HepG2 (cell line): ENCODE measurements around the gene SDR39U1. TPM values are rescaled to one million over a fixed set of nuclear protein-coding genes. Genes with fewer than 3 reads are reported as not detected.
A peak's percentile ranks its signal among the peaks of the same experiment; 100 is the strongest.

Source experiments
- BRD4 ChIP-seq: sonication (generic); formaldehyde crosslinking; IDR thresholded peaks from 2 replicates; pipeline ENCODE4 v1.4.0; 2020; ENCODE audit warnings: missing genetic modification reagents
- FOXO1 ChIP-seq: sonication (generic); formaldehyde crosslinking; IDR thresholded peaks from 2 replicates; pipeline ENCODE4 v1.4.0; 2020; ENCODE audit warnings: missing genetic modification reagents
- GATAD2A ChIP-seq: IDR thresholded peaks from 2 replicates; pipeline ENCODE4 v1.6.1; 2016
- MTF2 ChIP-seq: sonication (generic); formaldehyde crosslinking; IDR thresholded peaks from 2 replicates; pipeline ENCODE4 v1.5.0; 2020; ENCODE audit warnings: missing genetic modification reagents, borderline replicate concordance
- NONO ChIP-seq, 2 experiments: fragments of 450-650 bp in 1 of 2; sonication (generic) in 1 of 2; formaldehyde crosslinking in 1 of 2; IDR thresholded peaks in 1 of 2; conservative IDR thresholded peaks in 1 of 2; 2 replicates each; pipeline versions ENCODE4 v1.6.1 to v1.8.0; 2017 to 2022; ENCODE audit warnings: mild to moderate bottlenecking in 1 of 2, missing genetic modification reagents in 1 of 2, moderate library complexity in 1 of 2
- RBFOX2 ChIP-seq: fragments of 200-400 bp; formaldehyde crosslinking; IDR thresholded peaks from 2 replicates; pipeline ENCODE4 v1.6.1; 2017; ENCODE audit warnings: low read depth, mild to moderate bottlenecking, low read length
- SOX6 ChIP-seq, 2 experiments: fragments of 450-650 bp in 1 of 2; sonication (generic) in 1 of 2; formaldehyde crosslinking in 1 of 2; IDR thresholded peaks; 2 replicates each; pipeline versions ENCODE4 v1.4.0 to v1.6.1; 2017 to 2020; ENCODE audit warnings: antibody characterized with exemption in 1 of 2, mild to moderate bottlenecking in 1 of 2, missing genetic modification reagents in 1 of 2
- ZBTB42 ChIP-seq: sonication (generic); formaldehyde crosslinking; IDR thresholded peaks from 2 replicates; pipeline ENCODE4 v1.5.0; 2020; ENCODE audit warnings: mild to moderate bottlenecking, missing genetic modification reagents
- ZFP1 ChIP-seq: IDR thresholded peaks from 2 replicates; pipeline ENCODE4 v1.6.1; 2016
- ZNF160 ChIP-seq: sonication (generic); formaldehyde crosslinking; IDR thresholded peaks from 2 replicates; pipeline ENCODE4 v1.8.0; 2022; ENCODE audit warnings: mild to moderate bottlenecking, inconsistent platforms, missing genetic modification reagents
- ZNF235 ChIP-seq: sonication (generic); formaldehyde crosslinking; IDR thresholded peaks from 2 replicates; pipeline ENCODE4 v1.8.1; 2023; ENCODE audit warnings: mild to moderate bottlenecking, missing genetic modification reagents, borderline replicate concordance
- ZNF550 ChIP-seq: sonication (generic); formaldehyde crosslinking; IDR thresholded peaks from 2 replicates; pipeline ENCODE4 v1.4.0; 2020; ENCODE audit warnings: mild to moderate bottlenecking, missing genetic modification reagents, borderline replicate concordance
- polyA plus RNA-seq, 8 experiments: library from polyadenylated mRNA; depleted of rRNA in 3 of 8; stranded (reverse) in 7 of 8; unstranded in 1 of 8; fragments of >200 nt; fragmentation: Illumina TruSeq in 4 of 8; extraction: Trizol in 4 of 8; gene quantifications; 2 replicates each; pipeline versions ENCODE4 v1.2.1 to v1.2.3, GENCODE V29; 2011 to 2016; ENCODE audit warnings: low read depth in 4 of 8, missing spikeins in 1 of 8, mixed read lengths in 1 of 8; ENCODE audit not compliant: insufficient read depth in 1 of 8
- total RNA-seq, 5 experiments: library from RNA; depleted of rRNA; stranded (reverse); fragments of >200 nt; fragmentation: Illumina TruSeq; extraction: Trizol; gene quantifications; 2 replicates each; pipeline ENCODE4 v1.2.3, GENCODE V29; 2016; ENCODE audit warnings: low read depth in 1 of 5
- TF ChIP-seq, protein P1 (sequence below): sonication (generic); formaldehyde crosslinking; IDR thresholded peaks from 2 replicates; pipeline ENCODE4 v1.4.0; 2020; ENCODE audit warnings: missing genetic modification reagents, borderline replicate concordance
- TF ChIP-seq, protein P2 (sequence below): sonication (generic); formaldehyde crosslinking; IDR thresholded peaks from 2 replicates; pipeline ENCODE4 v1.4.0; 2020; ENCODE audit warnings: missing genetic modification reagents
- TF ChIP-seq, protein P3 (sequence below): sonication (generic); formaldehyde crosslinking; IDR thresholded peaks from 2 replicates; pipeline ENCODE4 v1.9.0; 2022; ENCODE audit warnings: low read depth, missing genetic modification reagents
- TF ChIP-seq, protein P4 (sequence below): IDR thresholded peaks from 2 replicates; pipeline ENCODE4 v1.6.1; 2016; ENCODE audit warnings: control low read depth
- TF ChIP-seq, protein P5 (sequence below): sonication (generic); formaldehyde crosslinking; IDR thresholded peaks from 2 replicates; pipeline ENCODE4 v1.9.0; 2021; ENCODE audit warnings: missing genetic modification reagents, borderline replicate concordance

SDR39U1 gene
- total and polyA plus RNA-seq, 2 of the 13 experiments (the other 11 are each of a cell fraction or from before 2014, with no cell fraction given), result 34.4 to 129 TPM

DNA sequence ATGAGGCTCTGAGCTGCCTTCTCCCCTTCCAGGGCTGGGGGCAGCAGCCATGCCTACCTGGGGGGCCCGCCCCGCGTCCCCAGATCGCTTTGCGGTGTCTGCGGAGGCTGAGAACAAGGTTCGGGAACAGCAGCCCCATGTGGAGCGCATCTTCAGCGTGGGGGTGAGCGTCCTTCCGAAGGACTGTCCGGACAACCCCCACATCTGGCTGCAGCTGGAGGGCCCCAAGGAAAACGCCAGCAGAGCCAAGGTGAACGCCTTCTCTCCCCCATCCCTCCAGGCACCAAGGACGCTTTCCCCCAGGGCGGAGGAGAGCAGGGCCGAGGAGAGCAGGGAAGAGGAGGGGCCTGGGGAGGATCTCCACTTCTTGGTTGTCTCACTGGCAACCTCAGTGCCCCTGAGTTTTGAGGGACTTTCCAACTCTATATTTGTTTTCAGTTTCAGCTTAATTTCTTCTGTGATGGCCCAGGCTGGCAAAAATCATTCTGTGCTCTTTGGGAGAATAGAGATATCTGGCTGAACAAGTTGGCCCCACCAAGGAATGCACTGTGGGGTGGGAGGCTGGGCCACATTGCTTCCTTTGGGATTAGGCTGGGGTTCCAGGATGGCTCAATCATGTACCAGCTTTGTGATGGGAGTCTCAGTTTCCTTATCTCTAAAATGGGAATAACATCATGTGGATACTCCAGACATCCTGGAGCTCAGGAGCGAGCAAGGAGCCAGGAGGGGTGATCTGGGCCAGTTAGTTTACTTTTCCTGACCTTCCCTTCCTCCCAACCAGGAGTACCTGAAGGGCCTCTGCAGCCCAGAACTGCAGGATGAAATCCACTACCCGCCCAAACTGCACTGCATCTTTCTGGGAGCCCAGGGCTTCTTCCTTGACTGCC lies 11.7 kb downstream of the SDR39U1 start (continued):
- TF ChIP-seq, protein P1, sequence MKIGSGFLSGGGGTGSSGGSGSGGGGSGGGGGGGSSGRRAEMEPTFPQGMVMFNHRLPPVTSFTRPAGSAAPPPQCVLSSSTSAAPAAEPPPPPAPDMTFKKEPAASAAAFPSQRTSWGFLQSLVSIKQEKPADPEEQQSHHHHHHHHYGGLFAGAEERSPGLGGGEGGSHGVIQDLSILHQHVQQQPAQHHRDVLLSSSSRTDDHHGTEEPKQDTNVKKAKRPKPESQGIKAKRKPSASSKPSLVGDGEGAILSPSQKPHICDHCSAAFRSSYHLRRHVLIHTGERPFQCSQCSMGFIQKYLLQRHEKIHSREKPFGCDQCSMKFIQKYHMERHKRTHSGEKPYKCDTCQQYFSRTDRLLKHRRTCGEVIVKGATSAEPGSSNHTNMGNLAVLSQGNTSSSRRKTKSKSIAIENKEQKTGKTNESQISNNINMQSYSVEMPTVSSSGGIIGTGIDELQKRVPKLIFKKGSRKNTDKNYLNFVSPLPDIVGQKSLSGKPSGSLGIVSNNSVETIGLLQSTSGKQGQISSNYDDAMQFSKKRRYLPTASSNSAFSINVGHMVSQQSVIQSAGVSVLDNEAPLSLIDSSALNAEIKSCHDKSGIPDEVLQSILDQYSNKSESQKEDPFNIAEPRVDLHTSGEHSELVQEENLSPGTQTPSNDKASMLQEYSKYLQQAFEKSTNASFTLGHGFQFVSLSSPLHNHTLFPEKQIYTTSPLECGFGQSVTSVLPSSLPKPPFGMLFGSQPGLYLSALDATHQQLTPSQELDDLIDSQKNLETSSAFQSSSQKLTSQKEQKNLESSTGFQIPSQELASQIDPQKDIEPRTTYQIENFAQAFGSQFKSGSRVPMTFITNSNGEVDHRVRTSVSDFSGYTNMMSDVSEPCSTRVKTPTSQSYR (CRISPR knock-in tag), result 0 out of 2 replicates have a peak, but pooled peaks have one; percentile 17
- TF ChIP-seq ZNF550 (CRISPR knock-in tag) (0 out of 2 replicates have a peak, but pooled peaks have one; percentile 14), MTF2 (CRISPR knock-in tag) (no peak), RBFOX2 (no peak), NONO (IDR thresholded peaks at IDR 0.05) (no peak), NONO (CRISPR knock-in tag; conservative IDR thresholded peaks at IDR 0.05) (peak; percentile 70), SOX6 (IDR thresholded peaks at IDR 0.05) (no peak), SOX6 (CRISPR knock-in tag; IDR thresholded peaks at IDR 0.05) (0 out of 2 replicates have a peak, but pooled peaks have one; percentile 33), ZFP1 (CRISPR knock-in tag) (no peak), ZNF235 (CRISPR knock-in tag) (peak; percentile 83; the same call in 1 of the 2 replicates), BRD4 (CRISPR knock-in tag) (no peak), FOXO1 (CRISPR knock-in tag) (no peak), ZBTB42 (CRISPR knock-in tag) (peak; percentile 45; the same call in 1 of the 2 replicates), ZNF160 (peak; percentile 51; the same call in 1 of the 2 replicates), GATAD2A (CRISPR knock-in tag) (no peak)
- TF ChIP-seq, protein P2, sequence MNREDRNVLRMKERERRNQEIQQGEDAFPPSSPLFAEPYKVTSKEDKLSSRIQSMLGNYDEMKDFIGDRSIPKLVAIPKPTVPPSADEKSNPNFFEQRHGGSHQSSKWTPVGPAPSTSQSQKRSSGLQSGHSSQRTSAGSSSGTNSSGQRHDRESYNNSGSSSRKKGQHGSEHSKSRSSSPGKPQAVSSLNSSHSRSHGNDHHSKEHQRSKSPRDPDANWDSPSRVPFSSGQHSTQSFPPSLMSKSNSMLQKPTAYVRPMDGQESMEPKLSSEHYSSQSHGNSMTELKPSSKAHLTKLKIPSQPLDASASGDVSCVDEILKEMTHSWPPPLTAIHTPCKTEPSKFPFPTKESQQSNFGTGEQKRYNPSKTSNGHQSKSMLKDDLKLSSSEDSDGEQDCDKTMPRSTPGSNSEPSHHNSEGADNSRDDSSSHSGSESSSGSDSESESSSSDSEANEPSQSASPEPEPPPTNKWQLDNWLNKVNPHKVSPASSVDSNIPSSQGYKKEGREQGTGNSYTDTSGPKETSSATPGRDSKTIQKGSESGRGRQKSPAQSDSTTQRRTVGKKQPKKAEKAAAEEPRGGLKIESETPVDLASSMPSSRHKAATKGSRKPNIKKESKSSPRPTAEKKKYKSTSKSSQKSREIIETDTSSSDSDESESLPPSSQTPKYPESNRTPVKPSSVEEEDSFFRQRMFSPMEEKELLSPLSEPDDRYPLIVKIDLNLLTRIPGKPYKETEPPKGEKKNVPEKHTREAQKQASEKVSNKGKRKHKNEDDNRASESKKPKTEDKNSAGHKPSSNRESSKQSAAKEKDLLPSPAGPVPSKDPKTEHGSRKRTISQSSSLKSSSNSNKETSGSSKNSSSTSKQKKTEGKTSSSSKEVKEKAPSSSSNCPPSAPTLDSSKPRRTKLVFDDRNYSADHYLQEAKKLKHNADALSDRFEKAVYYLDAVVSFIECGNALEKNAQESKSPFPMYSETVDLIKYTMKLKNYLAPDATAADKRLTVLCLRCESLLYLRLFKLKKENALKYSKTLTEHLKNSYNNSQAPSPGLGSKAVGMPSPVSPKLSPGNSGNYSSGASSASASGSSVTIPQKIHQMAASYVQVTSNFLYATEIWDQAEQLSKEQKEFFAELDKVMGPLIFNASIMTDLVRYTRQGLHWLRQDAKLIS (CRISPR knock-in tag), result no peak
- TF ChIP-seq, protein P3, sequence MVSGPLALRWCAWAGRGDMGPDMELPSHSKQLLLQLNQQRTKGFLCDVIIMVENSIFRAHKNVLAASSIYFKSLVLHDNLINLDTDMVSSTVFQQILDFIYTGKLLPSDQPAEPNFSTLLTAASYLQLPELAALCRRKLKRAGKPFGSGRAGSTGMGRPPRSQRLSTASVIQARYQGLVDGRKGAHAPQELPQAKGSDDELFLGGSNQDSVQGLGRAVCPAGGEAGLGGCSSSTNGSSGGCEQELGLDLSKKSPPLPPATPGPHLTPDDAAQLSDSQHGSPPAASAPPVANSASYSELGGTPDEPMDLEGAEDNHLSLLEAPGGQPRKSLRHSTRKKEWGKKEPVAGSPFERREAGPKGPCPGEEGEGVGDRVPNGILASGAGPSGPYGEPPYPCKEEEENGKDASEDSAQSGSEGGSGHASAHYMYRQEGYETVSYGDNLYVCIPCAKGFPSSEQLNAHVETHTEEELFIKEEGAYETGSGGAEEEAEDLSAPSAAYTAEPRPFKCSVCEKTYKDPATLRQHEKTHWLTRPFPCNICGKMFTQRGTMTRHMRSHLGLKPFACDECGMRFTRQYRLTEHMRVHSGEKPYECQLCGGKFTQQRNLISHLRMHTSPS (CRISPR knock-in tag), result peak; percentile 61; the same call in 1 of the 2 replicates
- TF ChIP-seq, protein P4, sequence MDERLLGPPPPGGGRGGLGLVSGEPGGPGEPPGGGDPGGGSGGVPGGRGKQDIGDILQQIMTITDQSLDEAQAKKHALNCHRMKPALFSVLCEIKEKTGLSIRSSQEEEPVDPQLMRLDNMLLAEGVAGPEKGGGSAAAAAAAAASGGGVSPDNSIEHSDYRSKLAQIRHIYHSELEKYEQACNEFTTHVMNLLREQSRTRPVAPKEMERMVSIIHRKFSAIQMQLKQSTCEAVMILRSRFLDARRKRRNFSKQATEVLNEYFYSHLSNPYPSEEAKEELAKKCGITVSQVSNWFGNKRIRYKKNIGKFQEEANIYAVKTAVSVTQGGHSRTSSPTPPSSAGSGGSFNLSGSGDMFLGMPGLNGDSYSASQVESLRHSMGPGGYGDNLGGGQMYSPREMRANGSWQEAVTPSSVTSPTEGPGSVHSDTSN (CRISPR knock-in tag), result no peak
- TF ChIP-seq, protein P5, sequence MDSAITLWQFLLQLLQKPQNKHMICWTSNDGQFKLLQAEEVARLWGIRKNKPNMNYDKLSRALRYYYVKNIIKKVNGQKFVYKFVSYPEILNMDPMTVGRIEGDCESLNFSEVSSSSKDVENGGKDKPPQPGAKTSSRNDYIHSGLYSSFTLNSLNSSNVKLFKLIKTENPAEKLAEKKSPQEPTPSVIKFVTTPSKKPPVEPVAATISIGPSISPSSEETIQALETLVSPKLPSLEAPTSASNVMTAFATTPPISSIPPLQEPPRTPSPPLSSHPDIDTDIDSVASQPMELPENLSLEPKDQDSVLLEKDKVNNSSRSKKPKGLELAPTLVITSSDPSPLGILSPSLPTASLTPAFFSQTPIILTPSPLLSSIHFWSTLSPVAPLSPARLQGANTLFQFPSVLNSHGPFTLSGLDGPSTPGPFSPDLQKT (CRISPR knock-in tag), result no peak
